ENCODE results near the gene TAAR1. TPM values are rescaled to one million over a fixed set of nuclear protein-coding genes. Genes with fewer than 3 reads are reported as not detected.
"Not testable (repeated sequence)": the region's sequence is repeated elsewhere in the genome, so short reads cannot be mapped to it uniquely, and the experiment has no call there.

Gene TAAR1
- total RNA-seq, 1 experiment from 2014 or later = not detected

- not testable (repeated sequence) for H3K27ac ChIP-seq (ENCODE audit: low read length); H3K4me2 ChIP-seq (ENCODE audit: low read depth, low read length, poor library complexity, severe bottlenecking); H3K4me3 ChIP-seq (ENCODE audit: low read length); H3K79me2 ChIP-seq (ENCODE audit: low read length); H3K9me2 ChIP-seq (replicated peaks; ENCODE audit: insufficient read depth, low read length); H3K36me3 ChIP-seq (ENCODE audit: insufficient read depth, low read length); DNase-seq; H2AFZ ChIP-seq (ENCODE audit: low read length); H3K9me3 ChIP-seq (ENCODE audit: low read length); H4K20me1 ChIP-seq (ENCODE audit: insufficient read depth, low read depth, low read length); H3K27me3 ChIP-seq (ENCODE audit: low read length); H3K4me1 ChIP-seq (ENCODE audit: low read length); H3K9ac ChIP-seq (ENCODE audit: low read length)
Measured at GRCh38 chr6:132600900-132601299, 58.1 kb downstream of the TAAR1 start.

- H2AFZ ChIP-seq (ENCODE audit: low read length) = no peak overlapping the region
- no peaks in the 10 kb centered on the region for H3K4me1 ChIP-seq (ENCODE audit: low read length)
- no peak overlapping the region for H3K27ac ChIP-seq (ENCODE audit: low read length)
- peak; percentile 63 for DNase-seq
- H3K36me3 ChIP-seq (ENCODE audit: insufficient read depth, low read length) = no peaks in the 10 kb centered on the region
- no peaks in the 10 kb centered on the region for H3K9me3 ChIP-seq (ENCODE audit: low read length)
- no peak overlapping the region for H3K9ac ChIP-seq (ENCODE audit: low read length)
- no peak overlapping the region for H3K4me2 ChIP-seq (ENCODE audit: low read depth, low read length, poor library complexity, severe bottlenecking)
- H3K27me3 ChIP-seq (ENCODE audit: low read length) = no peaks in the 10 kb centered on the region
- H4K20me1 ChIP-seq (ENCODE audit: insufficient read depth, low read depth, low read length) = no peaks in the 10 kb centered on the region
- no peak overlapping the region for H3K4me3 ChIP-seq (ENCODE audit: low read length)
- H3K9me2 ChIP-seq (replicated peaks; ENCODE audit: insufficient read depth, low read length) = no peaks in the 10 kb centered on the region
- no peaks in the 10 kb centered on the region for H3K79me2 ChIP-seq (ENCODE audit: low read length)
Measured at GRCh38 chr6:132598473-132598872, 60.5 kb downstream of the TAAR1 start.

- no peaks in the 10 kb centered on the region for H3K27me3 ChIP-seq (ENCODE audit: low read length)
- DNase-seq = no peak
- no peaks in the 10 kb centered on the region for H3K4me1 ChIP-seq (ENCODE audit: low read length)
- no peak overlapping the region for H3K9ac ChIP-seq (ENCODE audit: low read length)
- H3K27ac ChIP-seq (ENCODE audit: low read length) = no peak overlapping the region
- no peak overlapping the region for H2AFZ ChIP-seq (ENCODE audit: low read length)
- H4K20me1 ChIP-seq (ENCODE audit: insufficient read depth, low read depth, low read length) = no peaks in the 10 kb centered on the region
- no peaks in the 10 kb centered on the region for H3K79me2 ChIP-seq (ENCODE audit: low read length)
- H3K4me3 ChIP-seq (ENCODE audit: low read length) = no peak overlapping the region
- H3K36me3 ChIP-seq (ENCODE audit: insufficient read depth, low read length) = no peaks in the 10 kb centered on the region
- H3K9me3 ChIP-seq (ENCODE audit: low read length) = no peaks in the 10 kb centered on the region
- no peaks in the 10 kb centered on the region for H3K9me2 ChIP-seq (replicated peaks; ENCODE audit: insufficient read depth, low read length)
- H3K4me2 ChIP-seq (ENCODE audit: low read depth, low read length, poor library complexity, severe bottlenecking) = no peak overlapping the region
Measured at GRCh38 chr6:132596201-132596600, 62.8 kb downstream of the TAAR1 start.

Other genes with a start within 250 kb of the TAAR1 start
- gene STX7, start 146.1 kb downstream of the TAAR1 start, total RNA-seq (2014; rRNA removed; shearing (Covaris generic); ENCODE audit: low replicate concordance) = 38.5 and 39.7 TPM in 2 replicates
- gene TAAR9, start 120.9 kb downstream of the TAAR1 start, total RNA-seq (2014; rRNA removed; shearing (Covaris generic); ENCODE audit: low replicate concordance) = not detected in 2 replicates
- gene TAAR8, start 106.5 kb downstream of the TAAR1 start, total RNA-seq (2014; rRNA removed; shearing (Covaris generic); ENCODE audit: low replicate concordance) = not detected in 2 replicates
- not detected in 2 replicates for gene TAAR6, start 88.9 kb downstream of the TAAR1 start, total RNA-seq (2014; rRNA removed; shearing (Covaris generic); ENCODE audit: low replicate concordance)
- gene TAAR5, start 69.4 kb downstream of the TAAR1 start, total RNA-seq (2014; rRNA removed; shearing (Covaris generic); ENCODE audit: low replicate concordance) = not detected in 2 replicates
- gene TAAR2, start 34.9 kb downstream of the TAAR1 start, total RNA-seq (2014; rRNA removed; shearing (Covaris generic); ENCODE audit: low replicate concordance) = not detected in 2 replicates
- gene VNN1, start 54.9 kb upstream of the TAAR1 start, total RNA-seq (2014; rRNA removed; shearing (Covaris generic); ENCODE audit: low replicate concordance) = not detected in 2 replicates
- gene VNN2, start 98.7 kb upstream of the TAAR1 start, total RNA-seq (2014; rRNA removed; shearing (Covaris generic); ENCODE audit: low replicate concordance) = 43.4 and 48.9 TPM in 2 replicates
- 0.60 and 0.72 TPM in 2 replicates for gene SLC18B1, start 139.5 kb upstream of the TAAR1 start, total RNA-seq (2014; rRNA removed; shearing (Covaris generic); ENCODE audit: low replicate concordance)
- 1,944 and 3,479 TPM in 2 replicates for gene RPS12, start 155.4 kb upstream of the TAAR1 start, total RNA-seq (2014; rRNA removed; shearing (Covaris generic); ENCODE audit: low replicate concordance)